ENCODE measurements around the gene KRTAP4-3. TPM values are rescaled to one million over a fixed set of nuclear protein-coding genes. Genes with fewer than 3 reads are reported as not detected.

The KRTAP4-3 gene
- total RNA-seq, 6 experiments from 2014 or later = not detected

GRCh38 chr17:41178843-41179616, 11.0 kb upstream of the KRTAP4-3 start:
- no peak overlapping the region for H3K4me3 Mint-ChIP-seq
- H3K9me3 Mint-ChIP-seq = no peaks in the 10 kb centered on the region
- TF ChIP-seq CTCF (IDR thresholded peaks at IDR 0.05) = no peak
- peak overlapping the region; percentile 68 for H3K27ac Mint-ChIP-seq
- H3K27me3 Mint-ChIP-seq (ENCODE audit: insufficient read depth) = peaks cover 1% of the 10 kb centered on the region; the same call in 1 of the 2 replicates
- H3K36me3 Mint-ChIP-seq (ENCODE audit: low read depth) = no peaks in the 10 kb centered on the region
- peak; percentile 15 for DNase-seq
- peaks cover 30% of the 10 kb centered on the region for H3K4me1 Mint-ChIP-seq (ENCODE audit: low read depth)

DNA sequence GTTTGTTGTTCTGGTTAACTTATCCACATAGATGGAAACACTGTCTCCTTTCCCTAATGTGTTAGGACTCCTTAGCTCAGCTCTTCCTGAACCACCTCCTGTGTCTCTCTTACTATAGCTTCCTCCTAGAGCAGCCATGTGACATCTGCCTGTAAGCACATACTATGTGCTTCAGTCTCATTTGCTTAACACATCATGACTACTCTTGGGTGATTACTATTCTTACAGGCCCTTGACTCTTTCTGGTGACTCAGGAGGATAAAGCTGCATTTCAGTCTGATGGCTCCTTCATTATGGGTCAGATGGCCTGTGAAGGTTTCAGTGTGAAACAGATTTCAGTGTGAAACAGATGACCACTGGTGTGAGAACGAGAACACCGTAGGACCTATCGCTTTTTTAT, 10.3 kb upstream of the KRTAP4-3 start:
- DNase-seq = peak; percentile 53
- H3K9me3 Mint-ChIP-seq = no peaks in the 10 kb centered on the region
- H3K36me3 Mint-ChIP-seq (ENCODE audit: low read depth) = no peaks in the 10 kb centered on the region
- peaks cover 2% of the 10 kb centered on the region; the same call in 1 of the 2 replicates for H3K27me3 Mint-ChIP-seq (ENCODE audit: insufficient read depth)
- H3K4me1 Mint-ChIP-seq (ENCODE audit: low read depth) = peaks cover 30% of the 10 kb centered on the region
- H3K27ac Mint-ChIP-seq = peak overlapping the region; percentile 68
- TF ChIP-seq CTCF (IDR thresholded peaks at IDR 0.05) = no peak
- no peak overlapping the region for H3K4me3 Mint-ChIP-seq

DNA sequence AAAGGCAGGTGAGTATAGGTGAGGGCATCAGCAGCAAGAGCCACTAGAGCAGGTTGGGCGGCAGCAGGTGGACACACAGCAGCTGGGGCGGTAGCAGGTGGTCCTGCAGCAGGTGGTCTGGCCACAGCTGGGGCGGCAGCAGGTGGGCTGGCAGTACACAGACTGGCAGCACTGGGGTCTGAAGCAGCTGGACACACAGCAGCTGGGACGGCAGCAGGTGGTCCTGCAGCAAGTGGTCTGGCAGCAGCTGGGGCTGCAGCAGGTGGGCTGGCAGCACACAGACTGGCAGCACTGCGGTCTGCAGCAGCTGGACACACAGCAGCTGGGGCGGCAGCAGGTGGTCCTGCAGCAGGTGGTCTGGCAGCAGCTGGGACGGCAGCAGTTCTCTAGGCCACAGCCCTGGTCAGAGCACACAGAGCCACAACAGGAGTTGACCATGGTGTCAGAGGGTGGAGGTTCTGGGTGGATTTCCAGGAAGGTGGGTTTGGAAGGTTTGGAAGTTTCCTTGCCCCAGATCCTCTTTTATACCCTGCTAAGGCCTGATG, 9.8 kb upstream of the KRTAP4-3 start, which contains the start of gene KRTAP4-2:
TSS of gene KRTAP4-2 (minus strand) at position 495 of the 545 bp plus-strand sequence. CDS start at position 438, 57 bp downstream.
- no peak for DNase-seq
- peaks cover 1% of the 10 kb centered on the region; the same call in 1 of the 2 replicates for H3K27me3 Mint-ChIP-seq (ENCODE audit: insufficient read depth)
- peaks cover 30% of the 10 kb centered on the region for H3K4me1 Mint-ChIP-seq (ENCODE audit: low read depth)
- no peaks in the 10 kb centered on the region for H3K36me3 Mint-ChIP-seq (ENCODE audit: low read depth)
- H3K9me3 Mint-ChIP-seq = no peaks in the 10 kb centered on the region
- H3K4me3 Mint-ChIP-seq = no peak within 1 kb of the TSS
- TF ChIP-seq CTCF (IDR thresholded peaks at IDR 0.05) = no peak
- H3K27ac Mint-ChIP-seq = peak within 1 kb of the TSS; percentile 68

- no peaks in the 10 kb centered on the region for H3K9me3 Mint-ChIP-seq
- no peak for TF ChIP-seq CTCF (IDR thresholded peaks at IDR 0.05)
- H3K36me3 Mint-ChIP-seq (ENCODE audit: low read depth) = no peaks in the 10 kb centered on the region
- H3K27ac Mint-ChIP-seq = no peak overlapping the region
- H3K27me3 Mint-ChIP-seq (ENCODE audit: insufficient read depth) = peaks cover 1% of the 10 kb centered on the region; the same call in 1 of the 2 replicates
- no peak for DNase-seq
- no peak overlapping the region for H3K4me3 Mint-ChIP-seq
- H3K4me1 Mint-ChIP-seq (ENCODE audit: low read depth) = peaks cover 34% of the 10 kb centered on the region
These were observed 8.8 kb upstream of the KRTAP4-3 start for GRCh38 chr17:41176744-41177387.

- H3K27ac Mint-ChIP-seq = no peak overlapping the region
- H3K36me3 Mint-ChIP-seq (ENCODE audit: low read depth) = no peaks in the 10 kb centered on the region
- no peak overlapping the region for H3K4me3 Mint-ChIP-seq
- no peak for DNase-seq
- peaks cover 1% of the 10 kb centered on the region; the same call in 1 of the 2 replicates for H3K27me3 Mint-ChIP-seq (ENCODE audit: insufficient read depth)
- no peak for TF ChIP-seq CTCF (IDR thresholded peaks at IDR 0.05)
- H3K9me3 Mint-ChIP-seq = no peaks in the 10 kb centered on the region
- H3K4me1 Mint-ChIP-seq (ENCODE audit: low read depth) = peaks cover 7% of the 10 kb centered on the region; the same call in 1 of the 2 replicates
These were observed 3.9 kb upstream of the KRTAP4-3 start for GRCh38 chr17:41171886-41172285.
